Transverse colon (tissue), 4 donors: Measurements from ENCODE around the gene FANCG. TPM values are rescaled to one million over a fixed set of nuclear protein-coding genes. Genes with fewer than 3 reads are reported as not detected.

Source experiments
- DNase-seq: peaks from one replicate; pipeline ENCODE4 v3.0.0-alpha.2; 2019
- H3K27ac ChIP-seq, 4 donors: fragments of 200-600 bp; sonication (generic); 2 replicates each; pipeline ENCODE4 v1.5.1; 2016 to 2018; ENCODE audit warnings: inconsistent platforms in 4 of 4
- H3K27me3 ChIP-seq: fragments of 200-600 bp; sonication (generic); 2 replicates; pipeline ENCODE4 v1.5.1; 2017; ENCODE audit warnings: inconsistent platforms
- H3K36me3 ChIP-seq, 4 donors: fragments of 200-600 bp; sonication (generic); 2 replicates each; pipeline ENCODE4 v1.5.1; 2017 to 2019; ENCODE audit warnings: inconsistent platforms in 4 of 4
- H3K4me1 ChIP-seq, 4 donors: fragments of 200-600 bp; sonication (generic); 2 replicates each; pipeline ENCODE4 v1.5.1; 2017 to 2020; ENCODE audit warnings: inconsistent platforms in 4 of 4
- H3K4me3 ChIP-seq, 4 donors: fragments of 200-600 bp; sonication (generic); 1 replicate in 1 of 4; 2 replicates in 3 of 4; pipeline versions ENCODE4 v1.5.1 to v1.6.1; 2017 to 2019; ENCODE audit warnings: inconsistent platforms in 4 of 4
- H3K9me3 ChIP-seq, 2 donors: fragments of 200-600 bp; sonication (generic); 2 replicates each; pipeline ENCODE4 v1.5.1; 2017 to 2019; ENCODE audit warnings: inconsistent platforms in 2 of 2
- EP300 ChIP-seq: sonication (generic); formaldehyde crosslinking; IDR thresholded peaks from one replicate; pipeline ENCODE4 v1.6.1; 2017; ENCODE audit warnings: antibody characterized with exemption, low read depth
- POLR2A ChIP-seq: fragments of 450-650 bp; IDR thresholded peaks from one replicate; pipeline ENCODE4 v1.6.1; 2016; ENCODE audit warnings: antibody characterized with exemption, mild to moderate bottlenecking, moderate library complexity
- POLR2AphosphoS5 ChIP-seq, 3 donors: sonication (generic); formaldehyde crosslinking; IDR thresholded peaks; one replicate each; pipeline ENCODE4 v1.6.1; 2016; ENCODE audit warnings: antibody characterized with exemption in 3 of 3
- whole genome bisulfite sequencing, 2 donors: methylation state at CpG; one replicate each; pipeline ENCODE4 v1.1.5; 2018; ENCODE audit warnings: low coverage in 1 of 2; 5-methylcytosine and 5-hydroxymethylcytosine counted together
- in situ Hi-C, 4 donors: fragments of 200-750 bp; cut with MboI; loops; one replicate each; pipeline versions ENCODE4 v1.15.0 to v1.15.1; 2017; ENCODE audit warnings: low sequenced_read_pairs in 3 of 4, low pct_ligation_motif_present in 1 of 4, low pct_unique_long_range_greater_than_20kb in 1 of 4
- intact Hi-C: fragments of 100-400 bp; cut with DNase I; formaldehyde crosslinking; loops from one replicate; pipeline ENCODE4 v1.15.1; 2023; ENCODE audit warnings: low total_unique reads
- total RNA-seq, 4 donors: library from RNA; depleted of rRNA; stranded (reverse); fragments of >200 nt; gene quantifications; one replicate each; pipeline ENCODE4 v1.1.0, GENCODE V29; 2016
- TF ChIP-seq, protein P1 (sequence below), 5 experiments: fragments of 200-600 bp in 3 of 5; fragments of 450-650 bp in 2 of 5; sonication (generic) in 3 of 5; IDR thresholded peaks; 1 replicate in 2 of 5; 2 replicates in 3 of 5; pipeline ENCODE4 v1.5.1; 2016 to 2017; ENCODE audit warnings: antibody characterized with exemption in 5 of 5, inconsistent platforms in 3 of 5, mild to moderate bottlenecking in 2 of 5, moderate library complexity in 1 of 5

Gene FANCG
- total RNA-seq, 4 donors from 2014 or later = 6.6 to 90.0 (median 51.6) TPM

DNA sequence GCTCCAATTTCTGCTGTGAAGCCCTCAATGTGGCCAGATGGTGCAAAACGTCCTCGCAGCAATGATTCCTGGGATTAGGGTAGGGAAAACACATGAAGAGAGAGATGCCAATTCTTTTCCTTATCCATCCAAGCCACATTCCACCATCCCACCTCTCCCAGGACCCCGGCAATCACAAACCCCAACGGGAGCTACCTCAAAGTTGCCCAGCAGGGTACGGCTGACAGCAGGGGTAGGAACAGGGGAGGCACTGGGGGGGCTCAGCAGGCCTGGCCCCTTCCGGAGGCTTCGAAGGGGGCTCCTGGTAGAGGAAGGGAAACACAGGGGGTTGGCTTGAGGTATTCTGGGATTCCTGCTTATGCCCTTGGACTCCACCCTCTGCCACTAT is 26.6 kb upstream of the FANCG start:
- Histone ChIP-seq H3K36me3 (peaks cover 0 to 37% (median 8%) of the 10 kb centered on the region in 4 donors), H3K4me1 (peaks cover 19 to 33% (median 29%) of the 10 kb centered on the region in 4 donors), H3K4me3 (no peak overlapping the region), H3K27ac (no peak overlapping the region), H3K27me3 (no peaks in the 10 kb centered on the region), H3K9me3 (no peaks in the 10 kb centered on the region)
- TF ChIP-seq POLR2AphosphoS5 (IDR thresholded peaks at IDR 0.05) = no peak
- TF ChIP-seq EP300 = no peak
- TF ChIP-seq, protein P1, sequence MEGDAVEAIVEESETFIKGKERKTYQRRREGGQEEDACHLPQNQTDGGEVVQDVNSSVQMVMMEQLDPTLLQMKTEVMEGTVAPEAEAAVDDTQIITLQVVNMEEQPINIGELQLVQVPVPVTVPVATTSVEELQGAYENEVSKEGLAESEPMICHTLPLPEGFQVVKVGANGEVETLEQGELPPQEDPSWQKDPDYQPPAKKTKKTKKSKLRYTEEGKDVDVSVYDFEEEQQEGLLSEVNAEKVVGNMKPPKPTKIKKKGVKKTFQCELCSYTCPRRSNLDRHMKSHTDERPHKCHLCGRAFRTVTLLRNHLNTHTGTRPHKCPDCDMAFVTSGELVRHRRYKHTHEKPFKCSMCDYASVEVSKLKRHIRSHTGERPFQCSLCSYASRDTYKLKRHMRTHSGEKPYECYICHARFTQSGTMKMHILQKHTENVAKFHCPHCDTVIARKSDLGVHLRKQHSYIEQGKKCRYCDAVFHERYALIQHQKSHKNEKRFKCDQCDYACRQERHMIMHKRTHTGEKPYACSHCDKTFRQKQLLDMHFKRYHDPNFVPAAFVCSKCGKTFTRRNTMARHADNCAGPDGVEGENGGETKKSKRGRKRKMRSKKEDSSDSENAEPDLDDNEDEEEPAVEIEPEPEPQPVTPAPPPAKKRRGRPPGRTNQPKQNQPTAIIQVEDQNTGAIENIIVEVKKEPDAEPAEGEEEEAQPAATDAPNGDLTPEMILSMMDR (IDR thresholded peaks at IDR 0.05) = no peak
- no peak for TF ChIP-seq POLR2A
- intact Hi-C loops (no loop called here), in situ Hi-C loops (loop anchor here in 1 of 4 donors (25.0 kb wide), 1 partner anchor 456 kb away; a partner anchor contains a TSS)
- 90 to 96% methylated on average over 3 to 7 of the region's 7 CpGs for WGBS, 2 donors
- DNase-seq = no peak

DNA sequence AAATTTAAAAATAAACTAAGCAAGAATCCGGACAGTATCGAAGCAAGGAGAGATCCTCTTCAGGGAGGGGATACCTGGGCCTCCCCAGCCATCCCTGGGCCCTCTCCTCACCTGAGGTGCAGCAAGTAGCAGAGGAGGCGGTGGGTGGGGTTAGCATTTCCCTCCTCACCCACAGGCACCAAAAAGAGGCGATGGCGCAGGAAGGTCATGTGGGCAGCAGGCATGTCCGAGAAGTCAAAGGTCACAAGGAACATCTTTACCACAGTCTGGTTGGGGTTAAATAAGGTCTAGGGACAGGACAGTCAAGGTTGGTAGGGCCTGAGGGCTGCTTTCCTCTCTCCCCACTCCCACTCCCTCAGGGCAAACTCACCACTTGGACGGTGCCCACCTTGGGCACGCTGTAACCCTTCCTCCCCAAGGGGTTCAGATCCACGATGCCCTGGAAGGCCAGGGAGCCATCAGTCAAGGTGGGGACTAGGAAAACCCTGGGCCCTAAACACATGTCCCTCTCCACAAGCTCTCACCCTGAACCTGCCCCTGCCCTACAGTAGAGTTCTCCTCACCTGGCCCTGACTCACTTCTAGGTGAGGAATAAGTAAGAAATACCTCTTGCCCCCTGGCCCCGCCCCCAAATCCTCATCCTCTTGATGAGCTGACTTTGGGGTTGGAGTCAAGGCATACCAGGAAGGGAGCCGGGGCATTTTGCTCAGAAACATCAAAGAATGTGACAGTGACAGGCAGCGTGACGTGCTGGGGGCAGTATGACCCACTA is 26.0 kb upstream of the FANCG start:
- Histone ChIP-seq H3K4me3 (no peak overlapping the region), H3K9me3 (no peaks in the 10 kb centered on the region), H3K27me3 (no peaks in the 10 kb centered on the region), H3K4me1 (peaks cover 18 to 33% (median 25%) of the 10 kb centered on the region in 4 donors), H3K36me3 (peaks cover 0 to 43% (median 8%) of the 10 kb centered on the region in 4 donors), H3K27ac (no peak overlapping the region)
- TF ChIP-seq, protein P1 (IDR thresholded peaks at IDR 0.05) = no peak
- TF ChIP-seq EP300 = no peak
- TF ChIP-seq POLR2A = no peak
- TF ChIP-seq POLR2AphosphoS5 (IDR thresholded peaks at IDR 0.05) = no peak
- in situ Hi-C loops (loop anchor here in 1 of 4 donors (25.0 kb wide), 1 partner anchor 457 kb away; a partner anchor contains a TSS), intact Hi-C loops (no loop called here)
- 90 to 100% methylated on average over 3 to 13 of the region's 13 CpGs for WGBS, 2 donors
- DNase-seq = no peak

DNA sequence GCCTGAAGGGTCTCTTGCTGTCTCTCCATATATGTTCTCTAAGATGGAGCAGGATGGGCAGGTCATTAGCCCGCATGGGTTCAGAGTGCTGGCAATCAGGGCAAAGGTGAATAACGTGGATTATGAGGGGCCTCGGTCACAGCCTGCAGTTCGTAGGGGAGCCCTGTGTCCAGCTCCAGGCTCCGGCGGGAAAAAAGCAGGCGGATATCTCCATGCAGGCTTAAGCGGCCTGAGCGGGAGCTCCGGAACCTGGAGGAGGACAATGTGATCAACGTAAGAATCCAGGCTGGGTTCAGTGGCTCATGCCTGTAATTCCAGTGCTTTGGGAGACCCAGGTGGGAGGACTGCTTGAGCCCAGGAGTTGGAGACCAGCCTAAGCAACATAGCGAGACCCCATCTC is 25.4 kb upstream of the FANCG start:
- in situ Hi-C loops (loop anchor here in 1 of 4 donors (25.0 kb wide), 1 partner anchor 457 kb away; a partner anchor contains a TSS), intact Hi-C loops (no loop called here)
- Histone ChIP-seq H3K27ac (no peak overlapping the region), H3K4me3 (no peak overlapping the region), H3K36me3 (peaks cover 0 to 49% (median 10%) of the 10 kb centered on the region in 4 donors), H3K4me1 (peaks cover 12 to 27% (median 19%) of the 10 kb centered on the region in 4 donors), H3K9me3 (no peaks in the 10 kb centered on the region), H3K27me3 (no peaks in the 10 kb centered on the region)
- no peak for DNase-seq
- no peak for TF ChIP-seq POLR2AphosphoS5 (IDR thresholded peaks at IDR 0.05)
- TF ChIP-seq, protein P1 (IDR thresholded peaks at IDR 0.05) = no peak
- 93 to 97% methylated on average over 4 to 12 of the region's 12 CpGs for WGBS, 2 donors

DNA sequence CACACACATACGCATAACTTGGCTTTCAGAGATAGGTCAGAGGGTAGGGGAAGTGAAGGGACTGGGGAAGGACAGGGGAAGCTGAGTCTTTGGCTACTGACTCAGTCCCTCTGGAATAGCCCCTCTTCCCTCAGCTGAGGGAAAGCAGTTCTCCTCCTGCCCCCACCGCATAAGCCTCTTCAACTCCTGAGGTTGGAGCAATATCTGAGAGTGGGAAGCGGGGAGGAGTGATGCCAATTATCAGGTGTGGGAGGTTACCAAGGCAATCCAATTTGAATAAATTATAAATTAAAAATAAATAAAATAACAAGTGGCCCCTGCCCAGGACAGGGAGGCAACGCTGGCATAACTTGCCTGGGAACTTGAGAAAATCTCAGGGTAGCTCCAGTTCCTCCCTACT is 24.8 kb upstream of the FANCG start:
- no peaks in the 10 kb centered on the region for H3K9me3 ChIP-seq
- in situ Hi-C loops (loop anchor here in 1 of 4 donors (25.0 kb wide), 1 partner anchor 458 kb away; a partner anchor contains a TSS), intact Hi-C loops (no loop called here)
- WGBS, 2 donors = 83 to 93% methylated on average over 1 to 4 of the region's 4 CpGs
- peak overlapping the region in 1 of 4 donors; percentile 94 for H3K27ac ChIP-seq
- TF ChIP-seq, protein P1 (IDR thresholded peaks at IDR 0.05) = no peak
- TF ChIP-seq EP300 (no peak), POLR2AphosphoS5 (IDR thresholded peaks at IDR 0.05) (no peak), POLR2A (no peak)
- no peak for DNase-seq
- peaks cover 0 to 54% (median 12%) of the 10 kb centered on the region in 4 donors for H3K36me3 ChIP-seq
- H3K4me1 ChIP-seq = peaks cover 11 to 25% (median 18%) of the 10 kb centered on the region in 4 donors
- H3K27me3 ChIP-seq = no peaks in the 10 kb centered on the region
- no peak overlapping the region for H3K4me3 ChIP-seq
